HFF-Myc (cell line): Measurements from ENCODE around the gene GRIA2.

Experiments used
- DNase-seq: peaks from one replicate; pipeline ENCODE4 v3.0.0-alpha.2; 2011; ENCODE audit warnings: low read depth; ENCODE audit errors: extremely low read depth
- H3K4me3 ChIP-seq: replicated peaks from 2 replicates; pipeline ENCODE4 v1.5.1; 2011; ENCODE audit warnings: low read depth, mild to moderate bottlenecking, control low read depth, low read length
- TF ChIP-seq, protein P1 (sequence below): IDR thresholded peaks from 2 replicates; pipeline ENCODE4 v1.5.1; 2012; ENCODE audit warnings: mild to moderate bottlenecking, low read depth, low read length, control low read depth; ENCODE audit errors: missing control alignments

The GRIA2 gene

DNA sequence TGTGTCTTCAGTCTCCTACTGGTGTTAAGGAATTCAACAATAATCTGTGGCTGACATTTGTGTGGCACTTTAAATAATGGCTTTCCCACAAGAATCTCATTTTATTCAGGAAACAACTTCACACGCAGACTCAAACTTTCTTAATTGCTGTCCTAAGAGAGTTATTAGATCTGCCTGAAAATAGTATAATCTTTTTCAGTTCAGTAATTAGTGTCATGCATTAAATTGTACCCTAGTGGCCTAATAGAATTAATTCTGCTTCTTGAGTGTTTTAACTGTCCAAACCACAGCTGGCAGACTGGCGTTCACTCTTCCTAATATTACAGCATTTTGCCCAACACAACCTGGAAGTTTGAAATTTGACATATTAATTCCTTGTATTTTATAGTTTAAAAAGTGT is 107.1 kb downstream of the GRIA2 start:
- TF ChIP-seq, protein P1, sequence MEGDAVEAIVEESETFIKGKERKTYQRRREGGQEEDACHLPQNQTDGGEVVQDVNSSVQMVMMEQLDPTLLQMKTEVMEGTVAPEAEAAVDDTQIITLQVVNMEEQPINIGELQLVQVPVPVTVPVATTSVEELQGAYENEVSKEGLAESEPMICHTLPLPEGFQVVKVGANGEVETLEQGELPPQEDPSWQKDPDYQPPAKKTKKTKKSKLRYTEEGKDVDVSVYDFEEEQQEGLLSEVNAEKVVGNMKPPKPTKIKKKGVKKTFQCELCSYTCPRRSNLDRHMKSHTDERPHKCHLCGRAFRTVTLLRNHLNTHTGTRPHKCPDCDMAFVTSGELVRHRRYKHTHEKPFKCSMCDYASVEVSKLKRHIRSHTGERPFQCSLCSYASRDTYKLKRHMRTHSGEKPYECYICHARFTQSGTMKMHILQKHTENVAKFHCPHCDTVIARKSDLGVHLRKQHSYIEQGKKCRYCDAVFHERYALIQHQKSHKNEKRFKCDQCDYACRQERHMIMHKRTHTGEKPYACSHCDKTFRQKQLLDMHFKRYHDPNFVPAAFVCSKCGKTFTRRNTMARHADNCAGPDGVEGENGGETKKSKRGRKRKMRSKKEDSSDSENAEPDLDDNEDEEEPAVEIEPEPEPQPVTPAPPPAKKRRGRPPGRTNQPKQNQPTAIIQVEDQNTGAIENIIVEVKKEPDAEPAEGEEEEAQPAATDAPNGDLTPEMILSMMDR: no peak
- H3K4me3 ChIP-seq: no peak overlapping the region
- DNase-seq: no peak

DNA sequence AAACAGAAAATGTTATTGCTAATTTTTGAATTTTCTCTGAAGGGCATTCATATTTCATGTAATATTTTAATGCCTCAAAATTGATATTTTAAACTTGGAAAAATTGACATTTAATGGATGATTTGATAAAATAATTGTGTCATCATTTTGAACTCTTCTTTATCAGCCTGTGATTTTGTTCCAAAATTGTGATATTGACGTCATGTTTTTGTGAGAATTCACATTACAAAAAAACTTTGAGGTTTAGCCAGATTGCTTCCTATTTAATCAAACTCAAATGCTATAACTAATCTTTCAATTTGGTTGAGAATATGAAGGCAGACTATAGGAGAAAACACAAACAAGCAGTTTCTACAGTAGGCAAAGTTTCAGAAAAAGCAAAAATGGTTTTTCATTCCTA is 137.4 kb downstream of the GRIA2 start:
- no peak overlapping the region for H3K4me3 ChIP-seq
- no peak for DNase-seq
- TF ChIP-seq, protein P1: no peak

DNA sequence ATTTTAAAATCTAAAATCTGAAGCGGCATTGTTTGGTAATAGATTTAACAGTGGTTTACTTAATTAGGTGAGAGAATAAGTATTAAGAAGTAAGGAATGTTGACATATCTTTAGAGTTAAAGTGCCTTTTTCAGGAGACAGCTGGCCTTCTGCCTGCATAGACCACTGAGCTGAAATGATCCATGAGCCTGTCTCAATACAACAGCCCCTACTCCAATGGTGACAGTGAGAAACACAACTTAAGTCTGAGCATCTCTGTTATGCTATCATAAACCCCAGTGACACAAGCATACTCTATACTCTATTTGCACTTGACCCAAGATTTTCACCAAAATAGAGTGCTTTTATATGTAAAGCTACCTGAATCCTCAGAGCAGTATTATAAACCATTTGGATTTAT is 137.9 kb downstream of the GRIA2 start:
- no peak overlapping the region for H3K4me3 ChIP-seq
- DNase-seq: no peak
- TF ChIP-seq, protein P1: no peak

DNA sequence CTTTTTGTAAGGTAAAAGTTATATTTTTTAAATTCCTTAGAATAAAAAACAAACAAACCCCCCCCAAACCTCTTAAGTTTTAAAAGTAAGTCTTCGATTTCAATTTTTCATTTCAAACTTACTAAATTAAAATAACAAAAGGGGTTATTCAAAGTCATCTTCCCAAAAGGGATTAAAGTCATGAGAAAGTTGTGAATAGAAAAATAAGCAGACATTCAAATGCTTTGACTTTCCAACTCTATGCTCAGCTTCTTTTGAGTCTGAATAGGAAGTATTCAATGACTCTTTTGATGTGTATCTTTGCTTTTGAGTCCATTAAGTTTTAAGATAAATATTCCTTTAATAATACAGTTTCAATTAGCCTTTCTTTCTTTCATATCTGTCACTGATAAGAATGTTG is 138.3 kb downstream of the GRIA2 start:
- TF ChIP-seq, protein P1: no peak
- no peak overlapping the region for H3K4me3 ChIP-seq
- DNase-seq: no peak

DNA sequence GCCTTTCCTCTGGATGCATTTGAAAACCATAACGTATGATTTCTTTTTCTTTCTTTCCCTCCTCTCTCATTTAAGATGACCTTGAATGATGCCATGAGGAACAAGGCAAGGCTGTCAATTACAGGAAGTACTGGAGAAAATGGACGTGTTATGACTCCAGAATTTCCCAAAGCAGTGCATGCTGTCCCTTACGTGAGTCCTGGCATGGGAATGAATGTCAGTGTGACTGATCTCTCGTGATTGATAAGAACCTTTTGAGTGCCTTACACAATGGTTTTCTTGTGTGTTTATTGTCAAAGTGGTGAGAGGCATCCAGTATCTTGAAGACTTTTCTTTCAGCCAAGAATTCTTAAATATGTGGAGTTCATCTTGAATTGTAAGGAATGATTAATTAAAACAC is 142.8 kb downstream of the GRIA2 start:
- no peak overlapping the region for H3K4me3 ChIP-seq
- no peak for DNase-seq
- TF ChIP-seq, protein P1: no peak

DNA sequence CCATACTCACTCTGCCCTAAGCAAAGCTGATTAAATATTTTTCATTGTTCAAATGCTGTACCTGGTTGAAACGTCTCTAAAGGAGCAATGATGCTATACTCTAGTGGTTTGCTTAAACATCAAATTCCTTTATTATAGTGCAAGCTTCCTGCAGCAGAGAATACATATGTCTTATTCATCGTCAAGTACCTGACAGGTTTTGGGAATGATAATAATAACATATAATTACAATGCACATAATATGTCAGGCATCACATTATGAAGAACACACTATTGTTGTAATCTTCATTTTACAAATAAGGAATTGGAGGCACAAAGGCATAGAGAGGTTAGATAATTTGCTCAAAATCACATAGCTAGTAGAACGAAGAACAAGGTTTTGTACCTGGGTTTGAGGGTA is 151.6 kb downstream of the GRIA2 start:
- TF ChIP-seq, protein P1: no peak
- DNase-seq: no peak

DNA sequence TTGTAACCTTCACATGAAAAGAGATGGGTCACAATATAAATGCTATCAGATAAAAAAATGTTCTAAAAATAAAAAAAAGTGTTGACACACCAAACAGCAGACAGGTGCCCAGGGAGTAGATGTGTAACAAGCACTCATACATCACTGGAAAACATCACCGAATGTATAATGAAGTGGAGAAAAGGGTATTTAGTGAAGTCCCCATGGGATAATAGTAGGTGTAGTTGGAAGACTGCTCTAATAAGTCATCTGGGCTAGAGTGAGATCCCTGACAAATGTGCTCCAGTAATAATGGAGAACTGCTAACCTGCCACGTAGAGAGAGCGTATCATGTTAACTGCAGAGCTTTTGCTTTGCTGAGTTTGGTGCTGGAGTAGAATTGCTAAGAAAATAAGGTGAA is 152.0 kb downstream of the GRIA2 start:
- DNase-seq: no peak
- no peak overlapping the region for H3K4me3 ChIP-seq
- TF ChIP-seq, protein P1: no peak

More for the DNA sequence above, 151.6 kb downstream of the GRIA2 start:
- H3K4me3 ChIP-seq: no peak overlapping the region
